NCI-H2227 (cell line): ENCODE measurements around the gene HDAC6.

Source experiments
- DNase-seq: peaks from one replicate; lab custom pipeline; 2025; ENCODE audit not compliant: unreplicated experiment; lab: John Stamatoyannopoulos, UW

The HDAC6 gene

GRCh38 chrX:48801280-48802088, at the start of gene HDAC6:
TSS of gene HDAC6 (plus strand) at chrX:48802067. CDS start at chrX:48802693, 626 bp downstream.
- peak; percentile 100 for DNase-seq

- no peak for DNase-seq
These were observed 49.4 kb upstream of the HDAC6 start for GRCh38 chrX:48752498-48752897.

- no peak for DNase-seq
These were observed 48.1 kb upstream of the HDAC6 start for GRCh38 chrX:48753708-48754228.

DNA sequence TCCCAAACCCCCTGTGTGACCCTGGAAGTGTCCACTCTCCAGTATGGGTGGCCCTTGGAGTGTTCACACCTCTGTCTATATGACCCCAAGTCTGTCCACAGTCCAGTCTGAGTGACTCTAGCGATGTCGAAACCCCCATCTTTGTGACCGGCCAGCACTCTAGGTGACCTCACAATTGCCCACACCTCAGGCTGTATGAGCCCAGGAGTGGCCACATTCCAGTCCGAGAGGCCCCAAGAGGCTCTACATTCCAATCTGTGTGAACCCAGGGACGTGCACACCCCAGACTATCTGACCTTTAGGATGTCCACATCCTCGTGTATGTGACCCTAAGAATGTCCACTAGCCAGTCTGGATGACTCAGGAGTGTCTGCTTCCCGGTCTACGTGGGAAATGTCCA, 47.6 kb upstream of the HDAC6 start:
- DNase-seq, result no peak

- peak; percentile 30 for DNase-seq
These were observed 40.0 kb upstream of the HDAC6 start, which contains the start of gene GLOD5 for GRCh38 chrX:48761674-48762471. TSS of gene GLOD5 (plus strand) at chrX:48761747. CDS start at chrX:48761791, 44 bp downstream.

GRCh38 chrX:48769230-48769629, 32.6 kb upstream of the HDAC6 start:
- DNase-seq, result no peak

DNA sequence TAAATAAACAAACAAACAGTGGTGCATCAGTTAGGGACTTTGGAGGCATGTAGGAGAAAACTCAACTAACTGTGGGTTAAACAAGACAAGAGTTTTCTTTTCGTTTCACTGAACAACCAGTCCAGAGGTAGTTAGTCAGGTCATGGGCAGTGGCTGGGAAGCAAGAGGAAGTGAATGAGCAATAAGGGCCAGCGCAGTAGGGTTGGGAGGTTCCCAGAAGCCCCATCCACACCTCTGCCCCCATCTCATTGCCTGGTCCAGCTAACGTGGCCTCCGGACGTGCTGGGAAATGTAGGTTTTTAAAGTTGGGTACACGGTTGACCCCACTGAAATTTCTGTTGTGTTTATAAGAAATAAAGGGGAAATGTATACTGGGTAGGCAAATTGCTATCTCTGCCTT, 31.6 kb upstream of the HDAC6 start:
- DNase-seq, result no peak

- DNase-seq, result no peak
These were observed 29.3 kb upstream of the HDAC6 start for GRCh38 chrX:48772602-48773001.

GRCh38 chrX:48776818-48777439, 24.9 kb upstream of the HDAC6 start:
- DNase-seq, result no peak

- no peak for DNase-seq
These were observed 22.5 kb upstream of the HDAC6 start for GRCh38 chrX:48779399-48779798.

DNA sequence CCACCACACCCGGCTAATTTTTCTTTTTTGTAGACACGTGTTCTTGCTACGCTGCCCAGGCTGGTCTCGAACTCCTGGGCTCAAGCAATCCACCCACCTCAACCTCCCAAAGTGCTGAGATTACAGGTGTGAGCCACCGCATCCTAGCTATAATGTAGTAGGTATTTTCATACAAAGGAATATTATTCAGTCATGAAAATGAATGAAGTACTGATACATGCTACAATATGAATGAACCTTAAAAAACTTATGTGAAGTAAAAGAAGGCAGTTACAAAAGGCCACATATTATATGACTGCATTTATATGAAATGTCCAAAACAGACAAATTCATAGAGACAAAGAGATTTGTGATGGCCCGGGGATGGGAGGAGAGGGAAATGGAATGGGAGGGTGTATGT, 20.2 kb upstream of the HDAC6 start:
- no peak for DNase-seq

DNA sequence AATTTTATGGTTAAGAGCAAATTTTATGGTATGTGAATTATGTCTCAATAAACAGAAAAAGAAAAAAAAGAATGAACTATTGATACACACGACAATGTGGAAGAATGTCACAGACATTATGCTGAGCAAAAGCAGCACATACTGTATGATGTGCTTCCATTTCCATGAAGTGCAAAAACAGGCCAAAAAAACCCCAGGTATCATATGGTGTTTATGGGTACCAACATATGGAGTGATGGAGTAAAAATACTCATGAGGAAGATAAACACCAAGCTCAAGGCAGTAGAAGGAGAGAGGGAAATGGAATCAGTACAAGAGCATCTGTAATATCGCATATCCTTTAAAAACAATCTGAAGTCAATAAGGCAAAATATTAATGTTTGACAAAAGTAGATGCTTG, 19.7 kb upstream of the HDAC6 start:
- DNase-seq, result no peak

- DNase-seq, result no peak
These were observed 19.1 kb upstream of the HDAC6 start for GRCh38 chrX:48782795-48783194.

- DNase-seq, result no peak
These were observed 17.1 kb upstream of the HDAC6 start for GRCh38 chrX:48784726-48785125.

DNA sequence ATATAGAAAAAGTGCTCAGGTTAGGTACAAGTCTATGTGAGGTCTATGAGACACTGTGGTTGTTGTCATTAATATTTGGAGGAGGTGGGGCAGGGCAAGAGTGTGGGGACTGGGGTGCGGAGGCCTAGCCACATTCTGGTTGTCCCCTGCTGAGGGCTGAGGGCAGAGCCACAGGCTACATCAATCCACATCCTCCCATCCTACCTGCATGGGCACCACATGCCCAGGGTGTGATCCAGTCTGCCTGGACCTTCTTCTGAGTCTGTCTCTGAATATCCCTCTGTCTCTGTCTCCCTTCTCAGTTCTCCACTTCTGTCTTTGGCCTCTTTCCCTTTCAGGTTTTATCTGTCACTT, 16.7 kb upstream of the HDAC6 start:
- DNase-seq, result no peak

GRCh38 chrX:48785540-48786214, 16.2 kb upstream of the HDAC6 start:
- no peak for DNase-seq

GRCh38 chrX:48786341-48786800, 15.5 kb upstream of the HDAC6 start, which contains the start of gene GATA1:
TSS of gene GATA1 (plus strand) at chrX:48786590. CDS start at chrX:48791110, 4,520 bp downstream.
- DNase-seq, result no peak

DNA sequence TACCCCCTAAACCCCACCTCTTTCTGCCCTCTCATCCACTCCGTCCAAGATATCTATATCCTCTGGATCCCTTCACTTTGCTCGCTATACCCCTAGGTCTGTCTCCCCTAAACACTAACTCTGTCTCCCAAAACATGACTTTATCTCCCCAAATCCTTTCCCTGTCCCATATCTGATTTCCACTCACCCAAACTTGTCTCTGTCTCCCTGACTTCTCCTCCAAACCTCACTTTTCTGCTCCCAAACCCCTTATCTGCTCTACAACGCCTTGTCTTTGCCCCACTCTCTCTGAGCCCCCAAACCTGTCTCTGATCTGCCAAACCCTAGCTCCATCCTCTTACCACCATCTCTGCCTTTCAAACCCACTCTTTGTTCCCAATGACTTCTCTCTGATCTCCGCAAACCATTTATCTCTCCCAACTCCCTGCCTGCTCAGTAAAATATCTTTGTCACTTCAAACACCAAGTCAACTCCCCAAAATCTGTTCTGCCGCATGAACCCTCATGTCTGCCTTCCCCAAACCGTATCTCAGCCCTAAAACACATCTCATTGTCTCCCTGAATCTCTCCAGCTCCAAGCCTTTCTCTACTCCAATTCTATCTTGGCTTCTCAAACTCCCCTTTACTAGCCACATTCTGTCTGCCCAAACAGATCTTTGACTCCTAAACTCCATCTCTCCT, 14.9 kb upstream of the HDAC6 start:
- DNase-seq, result no peak

DNA sequence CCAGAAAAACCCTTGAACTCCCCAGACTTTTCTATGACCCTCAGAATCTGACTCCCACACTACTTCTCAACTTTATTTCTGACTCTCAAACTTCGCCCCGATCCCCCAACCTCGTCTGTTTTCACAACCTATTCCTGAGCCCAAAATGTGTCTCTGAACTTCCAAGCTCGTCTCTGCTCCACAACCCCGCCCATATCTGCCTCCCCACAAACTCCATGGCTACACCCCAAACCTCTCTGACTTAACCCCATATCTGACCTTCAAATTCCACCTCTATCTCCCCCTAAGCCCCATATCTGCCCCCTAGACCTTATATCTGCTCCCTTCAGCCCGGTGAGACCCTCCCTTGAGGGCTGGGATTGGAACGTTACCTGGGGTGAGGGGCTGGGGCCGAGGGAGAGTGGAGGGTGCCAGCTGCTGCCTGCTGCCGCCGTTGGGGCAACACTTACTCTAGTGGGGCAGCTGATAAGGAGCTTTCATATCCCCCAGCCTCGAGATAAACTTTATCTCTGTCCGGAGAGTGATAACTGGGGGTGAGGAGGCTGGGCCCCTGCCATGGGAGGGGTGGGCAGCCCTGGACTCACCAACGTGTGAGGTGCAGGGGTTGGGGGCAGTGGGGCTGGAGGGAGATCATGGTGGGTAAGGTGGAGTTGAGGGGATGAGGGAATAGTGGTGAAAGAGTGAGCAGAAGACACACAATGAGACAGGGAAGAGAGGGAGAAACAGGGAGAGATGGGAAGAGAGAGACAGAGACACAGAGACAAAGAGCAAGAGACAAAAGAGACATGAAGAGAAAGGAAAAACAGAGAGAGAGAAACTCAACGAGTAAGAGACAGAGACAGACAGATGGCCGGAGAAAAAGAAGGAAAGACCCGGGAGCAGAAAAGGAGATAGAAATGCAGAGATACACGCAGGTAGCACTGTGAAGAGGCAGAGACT, 14.1 kb upstream of the HDAC6 start:
- no peak for DNase-seq
